HEK293 (cell line): ENCODE data around the gene IQGAP3.

Source experiments
- CTCF ChIP-seq: fragments of 450-650 bp; formaldehyde crosslinking; IDR thresholded peaks from 2 replicates; pipeline ENCODE4 v1.5.1; 2016; ENCODE audit warnings: missing biosample characterization, missing genetic modification characterization
- KLF7 ChIP-seq: fragments of 450-650 bp; formaldehyde crosslinking; IDR thresholded peaks from 2 replicates; pipeline ENCODE4 v1.5.1; 2016; ENCODE audit warnings: missing biosample characterization, missing genetic modification characterization, borderline replicate concordance
- ZNF24 ChIP-seq: fragments of 450-650 bp; formaldehyde crosslinking; IDR thresholded peaks from 2 replicates; pipeline ENCODE4 v1.5.1; 2016; ENCODE audit warnings: missing biosample characterization, missing genetic modification characterization
- ZNF660 ChIP-seq: fragments of 450-650 bp; IDR thresholded peaks from 2 replicates; pipeline ENCODE4 v1.5.1; 2018; ENCODE audit warnings: missing biosample characterization, mild to moderate bottlenecking, missing genetic modification characterization
- ZNF701 ChIP-seq: fragments of 450-650 bp; formaldehyde crosslinking; IDR thresholded peaks from 2 replicates; pipeline ENCODE4 v1.5.1; 2016; ENCODE audit warnings: missing biosample characterization, missing genetic modification characterization
- ZNF704 ChIP-seq: fragments of 450-650 bp; formaldehyde crosslinking; IDR thresholded peaks from 2 replicates; pipeline ENCODE4 v1.5.1; 2016; ENCODE audit warnings: missing biosample characterization, missing genetic modification characterization
- ZNF747 ChIP-seq: fragments of 450-650 bp; formaldehyde crosslinking; IDR thresholded peaks from 2 replicates; pipeline ENCODE4 v1.5.1; 2016; ENCODE audit warnings: missing biosample characterization, missing genetic modification characterization
- ZNF776 ChIP-seq: fragments of 450-650 bp; formaldehyde crosslinking; IDR thresholded peaks from 2 replicates; pipeline ENCODE4 v1.5.0; 2017; ENCODE audit warnings: missing biosample characterization, missing genetic modification characterization, borderline replicate concordance

GRCh38 chr1:156559797-156560385, 12.5 kb downstream of the IQGAP3 start:
- TF ChIP-seq CTCF (tag by site-specific recombination) (no peak), ZNF747 (no peak), ZNF704 (no peak), ZNF24 (no peak), ZNF776 (tag by site-specific recombination) (no peak), KLF7 (no peak), ZNF701 (tag by site-specific recombination) (no peak), ZNF660 (tag by site-specific recombination) (no peak)
